ENCODE results near the gene SLC35C1.

SLC35C1 gene

GRCh38 chr11:45858751-45859398, 53.9 kb downstream of the SLC35C1 start:
- H3K4me3 ChIP-seq (ENCODE audit: low read depth, low read length): no peak overlapping the region
- no peak for DNase-seq (ENCODE audit: low read depth)

GRCh38 chr11:45859661-45860140, 54.8 kb downstream of the SLC35C1 start:
- peak; percentile 99 for DNase-seq (ENCODE audit: low read depth)
- no peak overlapping the region for H3K4me3 ChIP-seq (ENCODE audit: low read depth, low read length)

- DNase-seq (ENCODE audit: low read depth): no peak
- no peak overlapping the region for H3K4me3 ChIP-seq (ENCODE audit: low read depth, low read length)
Measured at GRCh38 chr11:45860348-45860747, 55.4 kb downstream of the SLC35C1 start.

- H3K4me3 ChIP-seq (ENCODE audit: low read depth, low read length): no peak overlapping the region
- no peak for DNase-seq (ENCODE audit: low read depth)
Measured at GRCh38 chr11:45860764-45861510, 56.0 kb downstream of the SLC35C1 start.

Measured in skeletal muscle cell (primary cell).